HG02943 (cell line): ENCODE measurements around the gene LIG1.

ENCODE experiments used
- ATAC-seq: cut with Tn5 transposase; IDR thresholded peaks from one replicate; pipeline ENCODE4 v1.9.1; 2021; ENCODE audit warnings: mild to moderate bottlenecking, low read depth, moderate library complexity; ENCODE audit not compliant: unreplicated experiment

Gene LIG1

GRCh38 chr19:48183356-48183755 is 13.2 kb upstream of the LIG1 start:
- ATAC-seq, result no peak

GRCh38 chr19:48182434-48182833 is 12.3 kb upstream of the LIG1 start:
- ATAC-seq, result no peak

GRCh38 chr19:48181505-48181904 is 11.4 kb upstream of the LIG1 start:
- no peak for ATAC-seq

DNA sequence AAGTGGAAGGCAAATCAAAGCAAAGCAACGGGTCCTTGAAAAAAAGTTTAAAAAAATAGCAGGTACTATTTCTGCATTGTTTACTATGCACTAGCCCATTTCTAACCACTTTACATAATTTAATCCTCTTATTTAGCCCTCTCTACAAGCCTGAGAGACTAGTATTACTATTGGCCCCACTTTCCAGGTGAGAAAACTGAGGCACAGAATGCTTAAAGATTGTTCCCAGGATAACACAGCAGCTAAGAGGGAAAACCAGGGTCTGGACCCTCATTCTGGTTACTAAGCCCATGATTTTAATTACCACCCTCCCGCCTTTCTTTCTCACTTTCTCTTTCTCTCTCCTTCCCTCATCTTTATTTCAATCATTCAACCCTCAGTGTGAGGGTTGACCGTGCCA is 6.1 kb upstream of the LIG1 start:
- no peak for ATAC-seq

GRCh38 chr19:48175578-48175977 is 5.4 kb upstream of the LIG1 start:
- no peak for ATAC-seq

DNA sequence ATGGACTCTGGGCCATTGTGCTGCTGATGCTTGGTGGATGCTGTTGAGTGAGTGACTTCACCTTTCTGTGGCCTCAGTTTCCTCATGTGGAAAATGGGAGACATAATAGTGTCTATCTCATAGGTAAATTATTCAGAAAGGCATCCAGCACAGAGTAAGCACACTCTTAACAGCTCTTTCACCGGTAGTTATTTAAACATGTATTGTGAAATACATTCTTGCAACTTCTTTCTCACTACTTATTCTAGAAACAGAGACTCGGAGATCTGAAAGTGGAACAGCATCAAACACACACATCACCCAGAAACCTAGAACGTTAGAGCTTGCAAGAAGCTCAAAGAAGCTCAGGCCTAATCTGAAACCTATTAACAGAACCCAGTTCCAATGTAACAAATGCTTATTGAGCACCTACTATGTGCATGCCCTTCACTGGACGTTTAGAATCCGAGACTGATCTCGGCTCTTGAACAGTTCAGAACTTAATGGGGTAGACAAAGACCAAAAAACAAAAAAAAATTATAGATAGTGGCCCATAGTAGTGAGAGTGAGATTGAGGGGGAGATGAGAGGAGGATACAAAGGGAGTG is 4.4 kb upstream of the LIG1 start:
- ATAC-seq, result no peak

DNA sequence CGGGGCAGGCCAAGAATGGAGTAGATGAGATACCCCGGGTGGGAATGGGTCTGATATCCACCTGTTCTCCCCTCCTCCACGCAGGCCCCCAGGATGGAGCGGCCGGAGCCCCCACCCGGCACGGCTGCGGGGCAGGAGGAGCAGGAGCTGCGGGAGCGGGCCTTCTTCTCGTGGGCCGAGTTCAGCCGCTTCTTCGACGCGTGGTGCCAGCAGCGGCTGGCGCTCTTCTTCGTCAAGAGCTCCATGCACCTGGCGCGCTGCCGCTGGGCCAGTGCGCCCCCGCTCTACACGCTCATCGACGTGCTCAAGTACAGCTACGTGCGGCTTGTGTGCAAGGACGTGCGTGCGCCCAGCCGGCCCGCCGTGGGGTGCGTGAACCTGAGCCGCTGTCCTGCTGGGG is 1.6 kb upstream of the LIG1 start:
- ATAC-seq, result no peak

- no peak for ATAC-seq
Observed at GRCh38 chr19:48170817-48171347, 738 bp upstream of the LIG1 start.

DNA sequence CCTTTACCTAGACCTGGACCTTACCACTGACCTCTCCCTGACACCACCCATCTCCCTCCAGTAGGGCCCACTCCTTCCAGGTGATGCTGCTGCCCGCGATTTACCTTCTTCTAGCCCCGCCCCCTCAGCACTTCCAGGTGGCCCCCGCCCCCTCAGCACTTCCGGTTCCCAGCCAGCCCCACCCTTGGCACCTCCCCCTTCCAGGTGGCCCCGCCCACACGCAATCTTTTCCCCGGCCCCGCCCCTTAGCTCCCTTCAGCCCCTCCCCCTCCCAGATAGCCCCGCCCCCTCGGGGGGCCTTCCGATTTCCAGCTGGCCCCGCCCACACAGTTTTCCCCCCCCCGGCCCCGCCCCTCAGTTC is 586 bp downstream of the LIG1 start:
- ATAC-seq, result no peak

DNA sequence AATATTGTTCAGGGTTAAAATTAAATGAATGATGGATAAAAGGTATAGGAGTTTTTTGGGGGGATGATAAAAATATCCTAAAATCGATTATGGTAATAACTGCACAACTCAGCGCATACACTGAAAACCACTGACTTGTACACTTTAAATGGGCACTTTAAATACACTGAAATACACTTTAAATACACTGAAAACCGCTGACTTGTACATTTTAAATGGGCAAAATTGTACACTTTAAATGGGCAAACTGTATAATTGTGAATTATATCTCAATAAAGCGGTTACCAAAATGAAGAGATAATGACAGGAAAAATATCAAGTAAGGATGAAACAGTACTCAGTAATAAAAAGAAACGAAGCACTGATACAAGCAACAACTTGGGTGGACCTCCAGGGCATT is 1.5 kb downstream of the LIG1 start:
- ATAC-seq, result no peak

- ATAC-seq, result no peak
Observed at GRCh38 chr19:48158210-48158790, 11.8 kb downstream of the LIG1 start.

DNA sequence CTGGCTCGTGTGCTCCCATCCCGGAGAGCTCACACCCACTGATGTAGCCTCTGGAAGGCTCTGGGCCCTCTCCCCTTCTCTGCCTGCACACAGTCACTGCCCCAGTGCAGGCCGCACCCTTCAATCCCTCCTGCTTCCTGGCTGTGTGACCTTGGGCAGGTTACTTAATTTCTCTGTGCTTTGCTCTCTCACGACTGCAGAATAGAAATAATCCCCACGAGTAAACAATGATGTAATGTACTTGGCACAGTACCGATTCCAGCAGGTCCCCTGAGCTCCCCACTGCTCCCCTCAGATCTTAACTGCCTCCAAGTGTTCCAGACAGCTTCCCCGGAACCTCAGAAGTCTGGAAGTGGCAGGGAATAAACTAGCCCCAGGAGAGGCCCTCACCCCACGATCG is 16.1 kb downstream of the LIG1 start:
- no peak for ATAC-seq

DNA sequence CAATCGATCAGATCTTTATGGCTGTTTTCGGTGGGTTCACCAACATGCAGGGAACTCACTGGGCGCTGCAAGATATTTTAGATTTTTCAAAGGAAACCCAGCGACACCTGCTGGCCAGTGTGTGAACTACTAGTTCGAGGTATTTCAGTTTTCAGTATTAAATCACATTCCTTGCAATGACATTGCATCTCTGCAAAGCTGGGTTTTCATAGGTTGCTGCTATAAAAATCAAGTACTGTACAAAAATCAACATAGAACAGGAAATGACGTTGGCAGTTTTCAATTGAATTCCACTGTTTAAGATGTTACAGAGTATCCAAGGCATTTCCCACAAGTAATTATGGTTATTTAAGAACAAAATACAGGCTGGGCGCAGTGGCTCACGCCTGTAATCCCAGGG is 17.6 kb downstream of the LIG1 start:
- no peak for ATAC-seq

DNA sequence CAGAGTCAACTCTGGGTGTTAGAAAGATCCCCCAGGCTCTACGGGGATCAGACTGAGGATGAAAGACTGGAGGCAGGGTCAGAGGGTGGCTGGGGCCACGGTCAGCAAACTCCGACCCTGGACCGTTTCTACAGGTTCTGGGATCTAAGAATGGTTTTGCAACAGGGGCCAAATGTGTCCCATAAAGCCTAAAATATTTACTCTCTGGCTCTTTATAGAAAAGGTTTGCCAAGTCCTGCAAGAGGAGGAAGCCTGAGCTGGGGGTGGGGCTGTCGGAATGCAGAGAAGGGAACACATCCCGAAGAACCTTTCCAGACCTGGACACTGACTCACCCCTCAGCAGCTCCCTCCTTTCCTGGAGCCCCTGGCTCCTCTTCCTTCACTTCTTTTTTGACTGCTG is 20.7 kb downstream of the LIG1 start:
- ATAC-seq, result no peak

DNA sequence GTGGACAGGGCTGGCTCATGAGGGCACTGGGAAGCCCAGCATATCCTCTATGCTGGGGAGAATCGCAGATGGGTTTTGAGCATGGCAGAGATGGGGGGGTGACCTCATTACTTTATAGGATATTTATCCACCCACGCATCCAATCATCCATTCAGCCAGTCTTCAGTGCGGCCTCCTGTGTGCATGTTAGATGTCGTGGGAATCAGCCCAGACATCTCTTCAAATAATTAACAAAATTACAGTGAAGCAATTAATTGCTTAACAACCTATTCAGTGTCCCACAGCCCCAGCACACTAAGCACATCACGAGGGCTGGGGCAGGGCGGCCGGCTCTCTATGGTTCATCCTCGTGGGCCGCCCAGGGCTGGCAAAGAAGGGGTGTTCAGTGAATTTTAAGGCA is 21.6 kb downstream of the LIG1 start:
- no peak for ATAC-seq

DNA sequence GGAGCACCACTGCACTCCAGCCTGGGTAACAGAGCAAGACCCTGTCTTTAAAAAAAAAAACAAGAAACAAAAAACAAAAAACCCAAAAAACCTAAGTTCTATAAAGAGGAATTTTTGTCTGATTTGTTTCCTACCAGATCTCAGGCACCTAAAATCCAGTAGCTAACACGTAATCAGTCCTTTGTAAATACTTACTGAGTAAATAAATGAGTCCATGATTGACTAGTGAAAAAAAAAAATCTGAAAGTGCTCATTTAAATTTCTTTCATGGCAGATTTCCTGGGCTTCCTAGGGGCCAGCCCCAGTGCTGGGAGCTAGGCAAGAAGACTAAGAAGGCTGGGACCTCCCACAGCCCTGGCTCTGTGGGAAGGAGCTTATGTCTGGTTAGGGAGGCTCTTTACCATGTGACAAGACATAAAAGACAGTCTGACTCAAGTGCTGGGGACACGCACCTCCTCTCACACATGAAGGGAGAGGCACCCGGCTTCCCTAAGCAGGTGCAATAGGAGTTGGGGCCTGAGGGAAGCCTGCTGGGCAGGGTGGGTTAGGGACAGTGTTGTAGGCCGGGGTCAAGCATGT is 22.5 kb downstream of the LIG1 start:
- ATAC-seq, result no peak

DNA sequence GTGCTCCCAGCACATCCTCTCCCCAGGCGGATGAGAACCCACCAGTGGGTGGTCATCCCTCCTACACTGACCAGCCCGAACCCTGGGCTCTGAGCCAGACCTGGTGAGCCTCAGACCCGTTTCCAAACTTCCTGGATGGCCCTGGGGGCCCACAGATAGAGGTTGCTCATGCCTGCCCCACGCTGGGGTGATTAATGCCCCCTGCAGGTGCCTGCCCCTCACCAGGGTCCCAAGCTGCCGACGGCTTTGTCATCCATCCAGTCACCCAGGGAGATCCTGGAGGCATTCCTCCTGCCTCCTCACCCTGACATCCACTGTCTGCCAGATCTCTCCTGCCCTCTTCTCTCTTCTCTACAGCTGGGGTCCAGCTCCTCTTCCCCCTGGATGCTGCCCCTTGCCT is 31.1 kb downstream of the LIG1 start:
- ATAC-seq, result no peak

DNA sequence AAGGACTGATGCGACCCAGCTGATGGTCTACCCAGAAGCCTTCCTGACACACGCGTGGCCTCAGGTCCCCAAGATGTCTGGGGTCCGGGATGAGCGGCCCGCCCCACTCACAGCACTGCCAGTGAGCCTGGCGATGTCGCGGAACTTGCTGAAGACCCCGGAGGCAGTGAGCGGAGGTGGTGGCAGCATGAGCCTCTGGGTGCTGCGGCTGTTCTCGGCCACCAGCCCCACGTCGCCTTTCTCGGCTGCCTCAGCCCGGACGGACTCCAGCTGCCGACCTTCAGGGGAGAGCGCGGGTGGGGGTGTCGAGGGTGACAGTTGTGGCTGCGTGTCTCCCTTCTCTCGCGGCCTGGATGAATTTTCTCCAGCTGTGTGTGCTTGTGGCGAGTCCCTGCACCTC is 32.7 kb downstream of the LIG1 start:
- no peak for ATAC-seq

DNA sequence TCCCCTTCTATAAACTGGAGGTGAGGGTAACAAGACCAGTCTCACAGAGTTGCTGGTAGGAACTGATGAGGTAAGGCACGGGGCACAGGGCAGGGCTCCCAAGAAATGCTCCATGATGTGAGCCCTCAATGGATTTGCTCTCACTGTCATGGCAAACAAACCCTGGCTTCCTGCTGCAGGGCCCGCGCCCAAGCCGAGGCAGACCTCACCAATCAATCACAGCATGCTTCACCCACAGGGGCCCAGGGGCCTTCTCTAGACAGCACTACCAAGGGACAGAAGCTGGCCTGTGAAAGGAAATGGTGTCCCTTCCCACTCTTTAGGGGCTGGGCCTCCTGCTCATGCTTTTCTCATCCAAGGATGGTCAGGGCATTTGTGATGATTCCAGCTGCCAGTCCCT is 33.6 kb downstream of the LIG1 start:
- ATAC-seq, result no peak

GRCh38 chr19:48135411-48135810 is 34.7 kb downstream of the LIG1 start:
- ATAC-seq, result no peak

GRCh38 chr19:48133094-48133493 is 37.0 kb downstream of the LIG1 start:
- no peak for ATAC-seq

- ATAC-seq, result no peak
Observed at GRCh38 chr19:48127561-48127960, 42.6 kb downstream of the LIG1 start.
